GM18868 (cell line): ENCODE data around the gene RADIL.

Experiments
- ATAC-seq: cut with Tn5 transposase; IDR thresholded peaks from one replicate; pipeline ENCODE4 v1.9.1; 2021; ENCODE audit warnings: mild to moderate bottlenecking, moderate library complexity; ENCODE audit not compliant: unreplicated experiment

RADIL gene

GRCh38 chr7:4759211-4759610 is 124.3 kb downstream of the RADIL start:
- no peak for ATAC-seq

GRCh38 chr7:4758791-4759190 is 124.7 kb downstream of the RADIL start:
- no peak for ATAC-seq

DNA sequence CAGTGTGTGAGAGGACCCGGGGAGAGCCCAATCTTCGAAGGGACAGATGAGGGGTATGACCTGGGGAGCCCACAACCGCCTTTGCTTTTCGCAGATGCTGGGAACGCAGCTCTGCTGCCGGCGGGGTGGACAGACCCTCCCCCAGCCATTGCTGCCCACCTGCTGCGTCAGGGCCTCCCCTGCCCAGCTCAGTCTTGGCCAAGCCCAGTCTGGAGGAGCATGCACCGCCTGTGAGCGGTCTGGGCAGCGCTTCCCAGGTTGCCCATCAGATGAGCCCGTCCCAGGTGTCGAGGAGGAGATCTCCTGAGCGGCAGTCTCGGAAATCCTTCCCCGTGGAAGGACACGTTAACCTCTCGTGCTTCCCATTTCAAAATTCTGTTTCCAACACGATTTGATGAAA is 125.4 kb downstream of the RADIL start:
- ATAC-seq: no peak

GRCh38 chr7:4755045-4755444 is 128.5 kb downstream of the RADIL start:
- ATAC-seq: no peak

- ATAC-seq: no peak
These were observed 129.0 kb downstream of the RADIL start for GRCh38 chr7:4754433-4755010.

DNA sequence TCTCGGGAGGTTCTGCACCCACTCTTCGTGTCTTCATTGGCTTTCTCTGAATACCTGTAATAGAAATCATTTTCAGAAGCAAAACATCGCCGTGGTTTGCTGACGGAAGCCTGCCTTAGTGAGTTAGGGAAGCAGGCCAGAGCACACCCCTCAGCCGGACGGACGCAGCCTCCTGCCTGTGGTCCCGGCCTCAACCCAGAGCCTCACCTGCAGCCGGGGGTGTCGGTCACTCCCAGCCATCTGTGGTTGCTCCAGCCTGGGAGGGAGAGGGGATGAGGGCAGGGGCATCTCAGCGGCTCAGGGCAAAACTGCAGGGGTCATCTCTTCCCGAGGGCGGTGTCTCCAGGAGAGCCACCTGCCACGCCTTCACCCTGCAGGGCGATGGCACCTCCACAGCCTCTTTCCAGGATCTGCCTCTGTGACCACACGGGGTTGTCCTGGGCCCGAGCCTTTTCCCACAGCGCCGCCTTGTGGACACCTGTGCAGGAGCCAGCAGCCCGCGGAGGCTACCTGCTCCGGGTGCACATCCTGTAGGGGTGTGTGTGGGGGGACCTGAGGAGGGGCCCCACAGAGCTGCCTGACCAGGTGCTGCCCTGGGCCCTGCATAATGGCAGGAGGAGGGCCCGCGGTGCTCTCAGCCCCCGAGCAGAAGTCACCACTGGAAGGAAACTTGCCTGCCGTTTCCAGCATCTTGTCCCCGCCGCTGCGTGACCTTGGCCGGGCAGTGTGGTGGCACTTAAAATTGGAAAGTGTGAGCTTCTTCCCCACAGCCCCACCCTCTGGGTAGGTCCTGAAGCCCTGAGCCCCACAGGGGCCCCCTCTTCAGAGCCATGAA is 129.7 kb downstream of the RADIL start:
- ATAC-seq: peak; percentile 89

GRCh38 chr7:4751398-4751947 is 132.0 kb downstream of the RADIL start:
- no peak for ATAC-seq

GRCh38 chr7:4749798-4750197 is 133.7 kb downstream of the RADIL start:
- ATAC-seq: no peak

- ATAC-seq: no peak
These were observed 134.2 kb downstream of the RADIL start for GRCh38 chr7:4749363-4749762.
